ENCODE results near the gene UBN2. TPM values are rescaled to one million over a fixed set of nuclear protein-coding genes. Genes with fewer than 3 reads are reported as not detected.

UBN2 gene
- total RNA-seq, 1 experiment from 2014 or later: 14.8 TPM

- ChIA-PET POLR2A (no interaction called here), RAD21 (ENCODE audit: low non-redundant PET in 1 of 2, low total read pairs in 2 of 2, uncharacterized antibody in 2 of 2, unreplicated experiment in 2 of 2) (no interaction called here), CTCF (no interaction called here)
- Histone ChIP-seq H3K4me3 (replicated peaks in 1 of 2; ENCODE audit: low read depth in 1 of 2, low read length in 2 of 2) (no peak overlapping the region), H3K9ac (ENCODE audit: low read length) (no peak overlapping the region), H3K27me3 (ENCODE audit: insufficient read depth, low read length) (no peaks in the 10 kb centered on the region), H2AFZ (ENCODE audit: low read depth, low read length, poor library complexity, severe bottlenecking) (no peak overlapping the region), H3K9me3 (ENCODE audit: control insufficient read depth in 1 of 2, insufficient read depth in 1 of 2, low read depth in 1 of 2, low read length in 2 of 2) (no peaks in the 10 kb centered on the region; a peak in 1 of 4 replicates), H3K36me3 (ENCODE audit: control insufficient read depth in 1 of 2, insufficient read depth in 2 of 2, low read length in 2 of 2) (no peaks in the 10 kb centered on the region), H3K4me2 (ENCODE audit: low read length) (no peak overlapping the region), H4K20me1 (ENCODE audit: insufficient read depth) (no peaks in the 10 kb centered on the region), H3K9me2 (ENCODE audit: insufficient read depth) (no peaks in the 10 kb centered on the region), H3K27ac (ENCODE audit: low read depth, low read length) (no peak overlapping the region), H3K4me1 (ENCODE audit: control insufficient read depth in 1 of 2, insufficient read depth in 2 of 2, low read length in 2 of 2) (no peaks in the 10 kb centered on the region), H3K79me2 (ENCODE audit: insufficient read depth, low read length) (no peaks in the 10 kb centered on the region)
- no peak for TF ChIP-seq EZH2phosphoT487 (IDR thresholded peaks at IDR 0.05; ENCODE audit: borderline replicate concordance)
- TF ChIP-seq FOSL1 (IDR thresholded peaks at IDR 0.05; ENCODE audit: low read depth): no peak
- no peak for TF ChIP-seq ZBTB33 (IDR thresholded peaks at IDR 0.05; ENCODE audit: extremely low read depth, insufficient replicate concordance, low read length)
- no peak for TF ChIP-seq POLR2A (IDR thresholded peaks at IDR 0.05; ENCODE audit: borderline replicate concordance, extremely low read depth, insufficient read depth, insufficient read length)
- no peak for TF ChIP-seq ATF3 (IDR thresholded peaks at IDR 0.05)
- no peak for TF ChIP-seq YY1 (IDR thresholded peaks at IDR 0.05; ENCODE audit: extremely low read depth, insufficient replicate concordance, low read depth, low read length)
- TF ChIP-seq TCF7L2 (IDR thresholded peaks at IDR 0.05; ENCODE audit: borderline replicate concordance, extremely low read depth, insufficient read depth, insufficient read length): no peak
- TF ChIP-seq SIN3A (IDR thresholded peaks at IDR 0.05; ENCODE audit: low read depth): no peak
- TF ChIP-seq POLR2AphosphoS5 (IDR thresholded peaks at IDR 0.05; ENCODE audit: low read depth, low read length): no peak
- no peak for TF ChIP-seq ELF1 (IDR thresholded peaks at IDR 0.05; ENCODE audit: borderline replicate concordance, low read depth)
- no peak for TF ChIP-seq REST (IDR thresholded peaks at IDR 0.05; ENCODE audit: low read depth)
- no peak for TF ChIP-seq RAD21 (IDR thresholded peaks at IDR 0.05; ENCODE audit: low read depth)
- TF ChIP-seq SP1 (IDR thresholded peaks at IDR 0.05; ENCODE audit: low read depth): no peak
- TF ChIP-seq ZNF274 (IDR thresholded peaks at IDR 0.05; ENCODE audit: low read depth, low read length): no peak
- DNase-seq (ENCODE audit: low read depth, low spot score) (no peak), ATAC-seq (no peak)
- intact Hi-C loops (cut with micrococcal nuclease): no loop called here
- no TSS peak for BruUV-seq (replicated peaks)
These were observed 25.2 kb upstream of the UBN2 start for GRCh38 chr7:139205843-139206242.
